ENCODE measurements around the gene AATK.

AATK gene

GRCh38 chr17:81140018-81140417 lies 26.0 kb downstream of the AATK start:
- no peak for DNase-seq

GRCh38 chr17:81139428-81139827 lies 26.6 kb downstream of the AATK start:
- no peak for DNase-seq

DNA sequence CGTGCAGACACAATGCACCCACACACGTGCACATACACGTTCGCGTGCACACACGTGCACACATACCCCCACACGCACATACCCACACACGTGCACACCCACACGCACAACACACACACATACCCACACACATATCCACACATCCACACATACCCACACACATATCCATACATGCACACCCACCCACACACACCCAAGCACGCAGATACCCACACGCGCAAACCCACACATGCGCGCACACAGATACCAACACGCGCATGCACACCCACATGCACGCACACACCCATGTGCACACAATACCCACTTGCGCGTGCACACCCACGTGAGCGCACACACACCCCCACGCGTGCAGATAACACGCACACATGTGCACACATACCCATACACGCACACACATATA lies 27.5 kb downstream of the AATK start:
- no peak for DNase-seq

DNA sequence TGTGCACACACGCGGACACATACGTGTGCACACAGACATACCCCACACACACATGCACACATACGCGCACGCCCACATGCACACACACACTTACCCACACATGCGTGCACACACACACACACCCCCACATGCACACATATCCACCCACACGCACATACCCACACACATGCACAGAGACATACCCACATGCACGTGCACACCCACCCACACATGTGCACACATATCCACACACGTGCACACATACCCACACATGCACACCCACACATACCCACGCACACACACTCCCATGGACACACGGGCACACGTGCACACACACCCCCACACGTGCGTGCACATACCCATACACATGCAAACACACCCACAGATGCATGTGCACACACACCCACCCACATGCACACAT lies 27.9 kb downstream of the AATK start:
- no peak for DNase-seq

GRCh38 chr17:81137248-81137647 lies 28.8 kb downstream of the AATK start:
- no peak for DNase-seq

- no peak for DNase-seq
Measured at GRCh38 chr17:81136366-81136765, 29.7 kb downstream of the AATK start.

GRCh38 chr17:81135505-81136278 lies 30.3 kb downstream of the AATK start:
- no peak for DNase-seq

- DNase-seq, result no peak
Measured at GRCh38 chr17:81134064-81134781, 31.8 kb downstream of the AATK start.

- DNase-seq, result no peak
Measured at GRCh38 chr17:81132770-81133723, 33.0 kb downstream of the AATK start.

DNA sequence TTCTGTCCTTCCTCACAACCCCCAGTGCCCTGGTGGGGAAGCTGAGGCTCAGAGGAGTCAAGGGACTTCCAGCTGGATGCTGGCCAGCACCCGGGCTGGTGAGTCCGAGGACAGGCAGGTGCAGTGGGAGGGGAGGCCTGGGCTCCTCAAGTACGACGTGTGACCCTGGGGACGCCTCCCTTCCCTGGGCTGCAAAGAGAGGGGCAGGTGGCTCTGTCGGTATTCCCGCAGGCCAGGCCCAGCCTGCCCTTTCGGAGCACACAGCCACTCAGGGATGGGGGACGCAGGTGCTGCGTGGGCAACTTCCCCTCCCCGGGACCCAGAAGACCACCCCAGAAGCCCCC lies 33.9 kb downstream of the AATK start:
- no peak for DNase-seq

- no peak for DNase-seq
Measured at GRCh38 chr17:81131486-81132196, 34.4 kb downstream of the AATK start.

- DNase-seq, result no peak
Measured at GRCh38 chr17:81130385-81131361, 35.3 kb downstream of the AATK start.

- DNase-seq, result no peak
Measured at GRCh38 chr17:81129711-81130367, 36.2 kb downstream of the AATK start.

DNA sequence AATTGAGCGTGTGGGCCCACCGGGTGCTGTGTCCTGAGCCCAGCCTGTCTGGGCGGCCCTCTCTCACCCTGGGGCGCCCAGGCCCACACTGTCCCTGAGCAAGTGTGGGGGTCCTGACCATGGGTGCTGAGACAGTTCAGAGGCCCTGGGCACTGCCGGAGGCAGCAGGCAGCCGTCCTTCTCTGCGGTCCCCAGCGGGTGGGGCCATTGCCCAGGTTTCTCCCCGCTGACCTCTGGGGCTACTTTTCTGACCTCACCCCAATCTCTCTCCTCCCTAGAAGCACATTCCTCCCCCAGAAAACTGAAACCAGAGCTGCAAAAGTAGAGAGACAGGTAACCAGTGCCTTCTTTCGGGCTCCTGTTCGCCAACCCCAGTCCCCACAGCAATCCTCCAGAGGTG lies 36.7 kb downstream of the AATK start:
- no peak for DNase-seq

DNA sequence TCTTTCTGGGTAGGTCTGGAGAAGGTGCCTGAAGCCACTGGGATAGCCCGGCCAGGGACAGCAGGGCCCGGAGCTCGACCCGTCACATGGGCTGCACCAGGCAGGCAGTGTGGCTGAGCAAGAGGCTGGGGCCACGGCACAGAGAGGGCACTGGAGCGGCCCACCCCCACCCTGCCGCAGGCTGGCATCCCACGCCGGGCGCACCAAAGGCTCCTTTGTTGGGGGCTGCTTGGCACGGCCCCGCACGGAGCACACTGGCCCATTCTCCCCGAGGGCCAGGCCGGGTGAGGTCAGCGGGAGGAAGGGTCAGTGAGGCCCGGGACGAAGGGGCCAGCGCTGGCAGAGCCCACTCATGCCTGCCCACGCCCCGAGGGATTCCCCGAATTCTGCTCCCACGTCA lies 37.2 kb downstream of the AATK start:
- DNase-seq, result no peak

DNA sequence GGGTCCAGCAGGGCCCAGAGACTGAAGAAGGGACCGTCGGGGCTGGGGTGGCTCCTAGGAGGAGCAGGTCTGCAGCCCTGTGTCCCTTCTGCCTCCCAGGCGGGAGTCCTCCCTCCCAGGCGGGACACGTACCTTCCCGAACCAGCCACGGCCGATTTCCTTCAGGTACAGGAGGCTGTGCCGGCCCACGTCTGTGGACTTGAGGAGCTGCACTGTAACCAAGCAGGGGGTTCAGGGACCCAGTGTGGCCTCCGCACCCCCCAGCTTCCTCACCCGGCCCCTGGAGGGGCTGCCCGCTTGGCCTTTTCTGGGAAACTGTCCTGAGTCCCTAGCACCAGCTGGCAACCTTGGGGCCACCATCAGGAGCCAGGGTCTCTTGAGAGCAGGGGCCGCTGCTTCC lies 37.7 kb downstream of the AATK start:
- DNase-seq, result no peak

DNA sequence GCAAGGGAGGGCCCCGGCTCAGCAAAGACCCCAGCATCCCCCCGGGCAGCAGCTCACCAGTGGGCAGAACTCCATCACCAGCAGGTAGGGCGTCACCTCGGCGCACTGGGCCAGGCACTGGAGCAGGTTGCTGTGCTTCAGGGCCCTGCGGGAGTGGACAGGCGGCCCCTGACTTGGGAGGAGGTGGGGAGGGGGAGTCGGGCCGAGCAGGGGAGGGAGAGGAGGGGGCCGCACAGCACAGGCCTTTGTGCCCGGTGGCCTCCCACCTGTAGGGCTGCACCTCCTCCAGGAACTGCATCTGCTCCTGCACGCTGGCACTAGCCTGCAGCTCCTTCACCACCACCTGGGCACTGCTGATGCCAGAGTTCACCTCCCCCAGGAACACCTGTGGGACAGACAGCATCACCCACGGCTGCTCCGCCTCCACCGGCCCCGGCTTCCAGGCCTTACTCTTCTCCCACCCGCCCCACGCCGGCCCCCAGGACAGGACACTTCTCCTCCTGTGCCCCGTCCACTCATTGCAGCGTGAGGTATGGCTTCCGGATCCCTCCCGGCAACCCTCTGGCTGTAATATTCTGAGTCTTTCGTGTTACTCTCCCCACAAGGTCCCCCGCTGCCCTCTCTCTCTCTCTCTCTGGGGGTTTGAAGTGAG lies 38.4 kb downstream of the AATK start:
- DNase-seq, result no peak

- DNase-seq, result no peak
Measured at GRCh38 chr17:81127133-81127455, 38.9 kb downstream of the AATK start.

DNA sequence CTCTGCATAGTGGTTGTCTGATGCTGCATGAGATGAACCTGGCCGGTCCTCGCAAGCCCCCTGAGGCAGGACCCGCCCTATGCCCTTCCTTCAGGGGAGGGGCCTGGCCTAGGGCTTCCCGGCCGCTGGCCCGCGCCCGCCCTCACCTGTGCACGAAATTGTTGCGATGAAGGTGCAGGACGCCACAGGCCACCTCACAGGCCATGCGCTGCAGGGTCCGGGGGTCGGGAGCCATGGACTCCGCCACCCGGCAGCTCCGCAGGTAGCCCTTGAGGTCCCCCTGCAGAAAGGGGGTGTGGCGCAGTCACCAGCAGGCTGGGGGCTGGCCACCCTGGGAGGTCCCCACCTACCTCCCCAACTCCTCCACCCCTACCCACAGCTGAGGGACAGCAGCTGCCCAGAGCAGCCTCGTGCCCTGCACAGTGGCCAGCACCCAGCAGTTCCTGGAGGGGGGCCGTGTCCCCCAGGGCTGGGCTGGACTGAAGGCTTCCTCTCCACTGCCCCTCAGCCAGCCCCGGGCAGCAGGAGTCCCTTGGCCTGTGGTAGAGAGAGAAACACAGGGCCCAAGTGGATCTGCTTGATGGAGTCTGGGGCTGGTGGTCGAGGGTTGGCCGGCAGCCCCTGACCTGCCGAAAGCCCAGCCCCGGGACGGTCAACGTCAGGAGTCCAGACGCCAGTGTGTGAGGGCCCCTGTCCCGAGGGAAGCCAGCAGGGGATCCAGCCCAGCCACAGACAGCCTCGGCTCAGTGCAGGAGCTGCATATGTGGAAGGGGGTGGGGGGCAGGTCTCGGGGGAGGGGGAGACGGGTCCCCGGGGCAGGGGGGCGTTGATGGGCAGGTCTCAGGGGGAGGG lies 39.5 kb downstream of the AATK start:
- DNase-seq, result no peak

Data from left hindlimb (tissue), 1 donor.